ENCODE measurements around the gene SRSF8. TPM values are rescaled to one million over a fixed set of nuclear protein-coding genes. Genes with fewer than 3 reads are reported as not detected.

Gene SRSF8
- total RNA-seq, 1 experiment from 2014 or later: 31.0 TPM

DNA sequence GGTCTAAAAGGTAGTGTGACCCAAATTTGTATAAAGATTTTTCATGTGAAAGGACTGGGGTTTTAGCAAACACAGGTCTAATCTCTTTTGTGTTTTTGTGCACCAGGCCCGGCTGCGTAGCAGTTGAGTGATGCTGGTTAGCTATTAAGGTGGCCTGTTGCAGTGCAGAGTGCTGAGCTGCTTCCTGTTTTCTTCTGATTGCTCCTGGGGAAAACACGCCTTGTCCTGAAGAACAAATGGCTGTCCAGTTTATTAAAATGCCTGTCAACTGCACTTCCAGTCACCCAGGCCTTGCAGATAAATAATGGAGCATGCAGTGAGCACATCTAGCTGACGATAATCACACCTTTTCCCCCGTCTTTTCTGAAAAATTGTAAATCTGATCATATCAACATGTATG lies 1.8 kb downstream of the SRSF8 start (continued):
- TF ChIP-seq, protein P1, sequence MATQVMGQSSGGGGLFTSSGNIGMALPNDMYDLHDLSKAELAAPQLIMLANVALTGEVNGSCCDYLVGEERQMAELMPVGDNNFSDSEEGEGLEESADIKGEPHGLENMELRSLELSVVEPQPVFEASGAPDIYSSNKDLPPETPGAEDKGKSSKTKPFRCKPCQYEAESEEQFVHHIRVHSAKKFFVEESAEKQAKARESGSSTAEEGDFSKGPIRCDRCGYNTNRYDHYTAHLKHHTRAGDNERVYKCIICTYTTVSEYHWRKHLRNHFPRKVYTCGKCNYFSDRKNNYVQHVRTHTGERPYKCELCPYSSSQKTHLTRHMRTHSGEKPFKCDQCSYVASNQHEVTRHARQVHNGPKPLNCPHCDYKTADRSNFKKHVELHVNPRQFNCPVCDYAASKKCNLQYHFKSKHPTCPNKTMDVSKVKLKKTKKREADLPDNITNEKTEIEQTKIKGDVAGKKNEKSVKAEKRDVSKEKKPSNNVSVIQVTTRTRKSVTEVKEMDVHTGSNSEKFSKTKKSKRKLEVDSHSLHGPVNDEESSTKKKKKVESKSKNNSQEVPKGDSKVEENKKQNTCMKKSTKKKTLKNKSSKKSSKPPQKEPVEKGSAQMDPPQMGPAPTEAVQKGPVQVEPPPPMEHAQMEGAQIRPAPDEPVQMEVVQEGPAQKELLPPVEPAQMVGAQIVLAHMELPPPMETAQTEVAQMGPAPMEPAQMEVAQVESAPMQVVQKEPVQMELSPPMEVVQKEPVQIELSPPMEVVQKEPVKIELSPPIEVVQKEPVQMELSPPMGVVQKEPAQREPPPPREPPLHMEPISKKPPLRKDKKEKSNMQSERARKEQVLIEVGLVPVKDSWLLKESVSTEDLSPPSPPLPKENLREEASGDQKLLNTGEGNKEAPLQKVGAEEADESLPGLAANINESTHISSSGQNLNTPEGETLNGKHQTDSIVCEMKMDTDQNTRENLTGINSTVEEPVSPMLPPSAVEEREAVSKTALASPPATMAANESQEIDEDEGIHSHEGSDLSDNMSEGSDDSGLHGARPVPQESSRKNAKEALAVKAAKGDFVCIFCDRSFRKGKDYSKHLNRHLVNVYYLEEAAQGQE (IDR thresholded peaks at IDR 0.05; ENCODE audit: low read depth): no peak
- peak; percentile 95 for TF ChIP-seq POLR2AphosphoS5 (IDR thresholded peaks at IDR 0.05; ENCODE audit: low read depth, low read length)
- peak; percentile 28; the same call in 1 of the 2 replicates for TF ChIP-seq FOSL1 (IDR thresholded peaks at IDR 0.05; ENCODE audit: low read depth)

DNA sequence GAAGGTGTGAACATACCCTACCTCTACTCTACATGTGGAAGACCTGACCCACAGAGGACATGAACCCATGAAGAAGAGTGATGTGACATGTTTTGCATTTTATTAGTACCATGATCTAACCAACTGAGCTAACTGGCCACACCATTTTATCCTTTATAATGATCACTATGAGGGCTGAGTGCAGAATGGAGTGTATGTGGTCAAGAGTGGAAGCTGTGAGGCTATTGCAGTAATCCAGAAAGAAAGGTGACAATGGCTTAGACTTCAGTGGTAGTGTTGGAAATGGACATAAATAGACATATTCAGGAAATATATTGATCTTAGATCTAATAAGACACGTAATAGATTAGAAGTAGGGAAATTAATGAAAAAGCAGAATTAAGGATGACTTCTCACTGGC lies 3.8 kb downstream of the SRSF8 start:
- POLR2A ChIA-PET: no interaction called here
- H3K27ac ChIP-seq (ENCODE audit: low read depth, low read length): no peak overlapping the region
- peaks cover 26% of the 10 kb centered on the region for H3K79me2 ChIP-seq (ENCODE audit: insufficient read depth, low read length)
- peaks cover 38 to 46% of the 10 kb centered on the region in 2 experiments for H3K4me1 ChIP-seq (ENCODE audit: control insufficient read depth in 1 of 2, insufficient read depth in 2 of 2, low read length in 2 of 2)
- H3K9ac ChIP-seq (ENCODE audit: low read length): no peak overlapping the region
- H2AFZ ChIP-seq (ENCODE audit: low read depth, low read length, poor library complexity, severe bottlenecking): no peak overlapping the region
- H3K36me3 ChIP-seq (ENCODE audit: control insufficient read depth in 1 of 2, insufficient read depth in 2 of 2, low read length in 2 of 2): no peaks in the 10 kb centered on the region
- H3K4me3 ChIP-seq (replicated peaks in 1 of 2; ENCODE audit: low read depth in 1 of 2, low read length in 2 of 2): no peak overlapping the region
- intact Hi-C loops (cut with micrococcal nuclease): no loop called here
- H3K9me2 ChIP-seq (ENCODE audit: insufficient read depth): no peaks in the 10 kb centered on the region
- H3K27me3 ChIP-seq (ENCODE audit: insufficient read depth, low read length): no peaks in the 10 kb centered on the region
- DNase-seq (ENCODE audit: low read depth, low spot score): no peak
- no peaks in the 10 kb centered on the region for H4K20me1 ChIP-seq (ENCODE audit: insufficient read depth)
- no peak for ATAC-seq
- RAD21 ChIA-PET (ENCODE audit: low non-redundant PET in 1 of 2, low total read pairs in 2 of 2, uncharacterized antibody in 2 of 2, unreplicated experiment in 2 of 2): interaction anchor here in 1 of 2 experiments (0.7 kb wide), 1 partner anchor 43 kb away, joined by 3 read pairs; no protein-coding TSS in a partner anchor
- no peak overlapping the region for H3K4me2 ChIP-seq (ENCODE audit: low read length)
- no TSS peak for BruUV-seq (replicated peaks)
- CTCF ChIA-PET: interaction anchor here (1.1 kb wide), 1 partner anchor 15 kb away, joined by 3 read pairs; no protein-coding TSS in a partner anchor
- H3K9me3 ChIP-seq (ENCODE audit: control insufficient read depth in 1 of 2, insufficient read depth in 1 of 2, low read depth in 1 of 2, low read length in 2 of 2): no peaks in the 10 kb centered on the region
- TF ChIP-seq ELF1 (IDR thresholded peaks at IDR 0.05; ENCODE audit: borderline replicate concordance, low read depth) (no peak), FOSL1 (IDR thresholded peaks at IDR 0.05; ENCODE audit: low read depth) (no peak), ZNF274 (IDR thresholded peaks at IDR 0.05; ENCODE audit: low read depth, low read length) (no peak), YY1 (IDR thresholded peaks at IDR 0.05; ENCODE audit: extremely low read depth, insufficient replicate concordance, low read depth, low read length) (no peak), CBX3 (IDR thresholded peaks at IDR 0.05; ENCODE audit: low read depth) (no peak), ZFX (IDR thresholded peaks at IDR 0.05) (no peak), CEBPB (IDR thresholded peaks at IDR 0.05; ENCODE audit: low read depth) (no peak)
- TF ChIP-seq, protein P2, sequence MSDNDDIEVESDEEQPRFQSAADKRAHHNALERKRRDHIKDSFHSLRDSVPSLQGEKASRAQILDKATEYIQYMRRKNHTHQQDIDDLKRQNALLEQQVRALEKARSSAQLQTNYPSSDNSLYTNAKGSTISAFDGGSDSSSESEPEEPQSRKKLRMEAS (IDR thresholded peaks at IDR 0.05): no peak
- TF ChIP-seq, protein P3, sequence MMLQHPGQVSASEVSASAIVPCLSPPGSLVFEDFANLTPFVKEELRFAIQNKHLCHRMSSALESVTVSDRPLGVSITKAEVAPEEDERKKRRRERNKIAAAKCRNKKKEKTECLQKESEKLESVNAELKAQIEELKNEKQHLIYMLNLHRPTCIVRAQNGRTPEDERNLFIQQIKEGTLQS (IDR thresholded peaks at IDR 0.05): no peak
- TF ChIP-seq, protein P1 (IDR thresholded peaks at IDR 0.05; ENCODE audit: low read depth): no peak
- TF ChIP-seq, protein P4, sequence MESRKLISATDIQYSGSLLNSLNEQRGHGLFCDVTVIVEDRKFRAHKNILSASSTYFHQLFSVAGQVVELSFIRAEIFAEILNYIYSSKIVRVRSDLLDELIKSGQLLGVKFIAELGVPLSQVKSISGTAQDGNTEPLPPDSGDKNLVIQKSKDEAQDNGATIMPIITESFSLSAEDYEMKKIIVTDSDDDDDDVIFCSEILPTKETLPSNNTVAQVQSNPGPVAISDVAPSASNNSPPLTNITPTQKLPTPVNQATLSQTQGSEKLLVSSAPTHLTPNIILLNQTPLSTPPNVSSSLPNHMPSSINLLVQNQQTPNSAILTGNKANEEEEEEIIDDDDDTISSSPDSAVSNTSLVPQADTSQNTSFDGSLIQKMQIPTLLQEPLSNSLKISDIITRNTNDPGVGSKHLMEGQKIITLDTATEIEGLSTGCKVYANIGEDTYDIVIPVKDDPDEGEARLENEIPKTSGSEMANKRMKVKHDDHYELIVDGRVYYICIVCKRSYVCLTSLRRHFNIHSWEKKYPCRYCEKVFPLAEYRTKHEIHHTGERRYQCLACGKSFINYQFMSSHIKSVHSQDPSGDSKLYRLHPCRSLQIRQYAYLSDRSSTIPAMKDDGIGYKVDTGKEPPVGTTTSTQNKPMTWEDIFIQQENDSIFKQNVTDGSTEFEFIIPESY (IDR thresholded peaks at IDR 0.05; ENCODE audit: extremely low read depth, insufficient replicate concordance, low read length): no peak
